SK-N-MC (cell line): ENCODE data around the gene IL1RAP.

Experiments
- EZH2 ChIP-seq: fragments of 200-600 bp; sonication (generic); IDR thresholded peaks from one replicate; pipeline ENCODE4 v1.6.1; 2017; ENCODE audit warnings: antibody characterized with exemption
- FOXP2 ChIP-seq: optimal IDR thresholded peaks from 2 replicates; pipeline ENCODE3; 2011; ENCODE audit warnings: mild to moderate bottlenecking, moderate library complexity; ENCODE audit not compliant: insufficient read depth; ENCODE audit errors: extremely low read length, control extremely low read depth
- POLR2AphosphoS5 ChIP-seq: IDR thresholded peaks from 2 replicates; pipeline ENCODE4 v1.6.1; 2012; ENCODE audit warnings: mild to moderate bottlenecking, low read depth, low read length, borderline replicate concordance

GRCh38 chr3:190499122-190499521 is 14.8 kb upstream of the IL1RAP start:
- TF ChIP-seq POLR2AphosphoS5 = no peak
- no peak for TF ChIP-seq EZH2
- no peak for TF ChIP-seq FOXP2
